HS-5 (cell line): Measurements from ENCODE around the gene PRH2.

Source experiments
- DNase-seq: peaks from one replicate; pipeline ENCODE4 v3.0.0-alpha.2; 2012; ENCODE audit warnings: low read depth

Gene PRH2

GRCh38 chr12:10960211-10960610, 31.2 kb downstream of the PRH2 start:
- no peak for DNase-seq

DNA sequence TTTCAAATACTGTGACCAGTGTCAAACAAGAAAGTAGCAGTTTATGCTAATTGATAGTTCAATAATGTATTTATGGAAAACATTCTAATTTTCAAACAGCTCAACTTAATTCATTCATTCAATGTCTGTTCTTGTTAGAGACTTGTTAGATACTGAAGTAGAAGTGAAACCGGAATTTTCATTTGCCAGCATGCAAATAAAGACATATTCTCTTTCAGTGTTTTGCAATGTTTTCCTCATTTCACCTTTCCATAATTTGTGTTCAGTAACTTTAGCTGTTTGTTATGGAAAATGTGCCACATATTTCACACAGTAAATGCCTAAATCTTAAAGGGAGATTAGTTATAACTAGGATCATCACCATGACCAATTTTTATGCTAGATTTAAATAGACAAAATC, 36.4 kb downstream of the PRH2 start:
- no peak for DNase-seq

DNA sequence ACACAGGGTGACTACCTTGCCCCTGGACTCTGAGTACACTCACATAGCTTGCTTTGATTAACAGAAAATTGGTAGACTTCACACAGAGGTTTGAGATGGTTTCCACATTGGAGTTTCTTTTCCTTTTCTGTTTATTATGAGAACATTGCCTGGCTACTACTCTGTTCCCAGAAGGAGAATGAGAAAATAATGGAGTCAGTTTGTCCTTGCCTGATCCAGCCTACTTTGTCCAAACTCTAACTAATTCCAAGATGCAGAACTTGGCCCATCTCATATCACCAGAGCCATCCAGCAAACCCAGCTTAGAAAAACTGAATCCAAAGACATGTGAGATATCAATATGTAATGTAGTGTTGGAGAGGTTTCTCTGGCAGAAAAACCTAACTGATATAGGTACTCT, 37.3 kb downstream of the PRH2 start:
- DNase-seq = no peak

GRCh38 chr12:10967409-10967808, 38.4 kb downstream of the PRH2 start:
- DNase-seq = peak; percentile 56

DNA sequence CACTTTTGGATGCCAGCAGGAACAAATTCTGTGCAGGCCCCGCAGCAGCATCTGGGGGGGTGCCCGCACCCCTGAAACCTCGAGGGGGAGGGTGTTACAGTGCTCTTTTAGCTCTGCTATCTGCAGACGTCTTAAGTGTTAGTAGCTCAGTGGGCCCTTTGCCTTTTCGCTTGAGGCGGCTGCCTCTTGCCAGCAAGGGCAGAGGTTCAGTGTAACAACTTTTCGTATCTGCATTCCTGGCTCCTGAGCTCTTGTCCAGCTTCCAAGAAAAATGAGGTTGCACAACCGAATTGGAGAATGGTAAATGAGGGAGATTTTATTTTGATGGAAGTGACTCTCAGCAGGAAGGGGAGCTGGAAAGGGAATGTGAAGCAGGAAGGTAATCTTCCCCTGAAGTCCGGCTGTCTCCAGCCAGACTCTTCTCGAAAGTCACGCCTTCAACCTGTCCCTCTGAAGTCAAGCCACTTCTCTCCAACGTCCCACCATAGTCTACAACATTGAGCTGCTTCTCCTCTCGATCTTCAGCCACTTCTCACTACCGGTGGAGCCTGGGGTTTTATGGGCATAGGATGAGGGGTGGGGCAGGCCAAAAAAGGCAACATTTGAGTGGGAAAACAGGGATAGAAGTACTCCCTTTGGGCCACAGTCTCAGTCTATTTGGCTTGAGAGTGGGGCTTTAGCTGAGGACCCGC, 39.9 kb downstream of the PRH2 start:
- peak; percentile 40 for DNase-seq

- no peak for DNase-seq
These were observed 45.9 kb downstream of the PRH2 start for GRCh38 chr12:10974965-10975364.

GRCh38 chr12:10982244-10982643, 53.2 kb downstream of the PRH2 start:
- no peak for DNase-seq
